Muscle layer of duodenum (tissue), 2 donors: ENCODE measurements around the gene BAMBI.
A peak's percentile ranks its signal among the peaks of the same experiment; 100 is the strongest.

Experiments used
- H3K27ac ChIP-seq: one replicate; pipeline ENCODE4 v1.7.0; 2013; ENCODE audit warnings: mild to moderate bottlenecking, low read length
- H3K27me3 ChIP-seq: one replicate; pipeline ENCODE4 v1.7.0; 2013; ENCODE audit warnings: low read depth, mild to moderate bottlenecking, control low read depth, low read length
- H3K36me3 ChIP-seq, 2 donors: one replicate each; pipeline ENCODE4 v1.7.0; 2013; ENCODE audit warnings: low read length in 2 of 2, control low read depth in 1 of 2, mild to moderate bottlenecking in 1 of 2; ENCODE audit not compliant: insufficient read depth in 2 of 2, control insufficient read depth in 1 of 2
- H3K4me1 ChIP-seq, 2 donors: one replicate each; pipeline ENCODE4 v1.7.0; 2013; ENCODE audit warnings: low read length in 2 of 2, mild to moderate bottlenecking in 2 of 2, control low read depth in 1 of 2, moderate library complexity in 1 of 2; ENCODE audit not compliant: insufficient read depth in 2 of 2, control insufficient read depth in 1 of 2
- H3K4me3 ChIP-seq, 2 donors: one replicate each; pipeline ENCODE4 v1.7.0; 2013; ENCODE audit warnings: low read length in 2 of 2, low read depth in 1 of 2, mild to moderate bottlenecking in 1 of 2
- H3K9me3 ChIP-seq, 2 donors: one replicate each; pipeline ENCODE4 v1.7.0; 2013; ENCODE audit warnings: low read length in 2 of 2, control low read depth in 1 of 2, mild to moderate bottlenecking in 1 of 2; ENCODE audit not compliant: control insufficient read depth in 1 of 2
- donor health status: healthy.

Gene BAMBI

DNA sequence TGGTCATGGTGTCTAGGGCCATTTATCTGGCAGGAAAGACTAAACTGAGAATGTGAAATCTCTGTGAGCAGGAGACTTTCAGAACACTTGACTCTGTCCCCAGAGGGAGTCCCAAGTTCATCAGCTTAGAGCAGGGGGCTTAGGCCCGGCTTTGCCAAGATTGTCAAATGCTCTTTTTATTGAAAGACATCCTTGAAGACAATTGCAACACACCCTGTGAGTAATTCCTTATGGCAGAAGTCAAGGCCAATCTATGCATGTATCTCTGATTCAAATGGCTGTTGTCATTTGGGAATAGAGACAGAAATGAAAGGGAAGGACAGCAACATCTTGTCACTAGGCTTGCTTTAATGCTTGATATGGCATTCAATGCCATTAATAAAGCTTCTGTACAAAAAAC lies 33.7 kb downstream of the BAMBI start:
- Histone ChIP-seq H3K36me3 (no peaks in the 10 kb centered on the region), H3K4me3 (no peak overlapping the region), H3K27me3 (no peaks in the 10 kb centered on the region), H3K4me1 (no peaks in the 10 kb centered on the region), H3K9me3 (no peaks in the 10 kb centered on the region), H3K27ac (no peak overlapping the region)

DNA sequence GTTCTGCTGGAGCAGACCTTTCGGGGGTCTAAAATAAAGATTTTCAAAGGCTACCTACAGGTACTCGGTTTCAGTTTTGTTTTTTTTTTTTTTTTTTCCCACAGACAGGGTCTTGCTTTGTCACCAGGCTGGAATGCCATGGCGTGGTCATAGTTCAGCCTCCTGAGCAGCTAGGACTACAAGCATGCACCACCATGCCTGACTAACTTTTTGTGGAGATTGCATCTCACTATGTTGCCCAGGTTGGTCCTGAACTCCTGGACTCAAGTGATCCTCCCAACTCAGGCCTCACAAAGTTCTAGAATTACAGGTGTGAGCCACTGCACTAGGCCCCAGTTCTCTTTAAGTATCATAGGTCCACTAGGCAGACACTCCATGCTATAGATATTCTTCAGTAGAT lies 34.5 kb downstream of the BAMBI start:
- Histone ChIP-seq H3K27me3 (no peaks in the 10 kb centered on the region), H3K27ac (no peak overlapping the region), H3K4me1 (no peaks in the 10 kb centered on the region), H3K36me3 (no peaks in the 10 kb centered on the region), H3K9me3 (no peaks in the 10 kb centered on the region), H3K4me3 (no peak overlapping the region)

DNA sequence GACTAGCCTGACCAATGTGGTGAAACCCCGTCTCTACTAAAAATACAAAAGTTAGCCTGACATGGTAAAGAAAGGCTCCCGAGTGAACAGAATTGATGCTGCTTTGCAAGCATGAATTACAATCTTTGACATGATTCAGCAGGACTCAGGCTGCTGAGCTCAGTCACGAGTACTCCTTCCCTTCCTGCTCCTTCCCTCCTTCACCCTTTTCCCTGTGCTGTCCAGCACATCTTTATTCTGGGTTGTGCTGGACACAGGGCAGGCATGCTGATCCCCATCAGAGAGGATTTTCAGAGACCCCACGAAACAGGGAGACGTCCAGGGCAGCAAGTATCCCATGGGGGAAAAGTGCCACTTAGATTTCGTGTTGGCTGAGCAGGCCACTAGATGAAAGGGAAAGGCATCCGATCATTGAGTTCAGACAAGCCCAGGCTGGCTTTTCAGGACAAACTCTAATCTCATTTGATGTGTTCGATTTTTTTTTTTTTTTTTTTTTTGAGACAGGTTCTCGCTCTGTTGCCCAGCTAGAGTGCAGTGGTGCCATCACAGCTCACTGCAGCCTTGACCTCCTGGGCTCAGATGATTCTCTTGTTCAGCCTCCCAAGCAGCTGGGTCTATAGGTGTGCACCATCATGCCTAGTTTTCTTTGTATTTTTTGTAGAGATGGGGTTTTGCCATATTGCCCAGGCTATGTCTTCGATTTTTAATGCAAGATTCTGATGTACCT lies 36.5 kb downstream of the BAMBI start:
- no peaks in the 10 kb centered on the region for H3K27me3 ChIP-seq
- H3K9me3 ChIP-seq, result no peaks in the 10 kb centered on the region
- H3K27ac ChIP-seq, result no peak overlapping the region
- no peaks in the 10 kb centered on the region for H3K4me1 ChIP-seq
- no peaks in the 10 kb centered on the region for H3K36me3 ChIP-seq
- H3K4me3 ChIP-seq, result no peak overlapping the region

DNA sequence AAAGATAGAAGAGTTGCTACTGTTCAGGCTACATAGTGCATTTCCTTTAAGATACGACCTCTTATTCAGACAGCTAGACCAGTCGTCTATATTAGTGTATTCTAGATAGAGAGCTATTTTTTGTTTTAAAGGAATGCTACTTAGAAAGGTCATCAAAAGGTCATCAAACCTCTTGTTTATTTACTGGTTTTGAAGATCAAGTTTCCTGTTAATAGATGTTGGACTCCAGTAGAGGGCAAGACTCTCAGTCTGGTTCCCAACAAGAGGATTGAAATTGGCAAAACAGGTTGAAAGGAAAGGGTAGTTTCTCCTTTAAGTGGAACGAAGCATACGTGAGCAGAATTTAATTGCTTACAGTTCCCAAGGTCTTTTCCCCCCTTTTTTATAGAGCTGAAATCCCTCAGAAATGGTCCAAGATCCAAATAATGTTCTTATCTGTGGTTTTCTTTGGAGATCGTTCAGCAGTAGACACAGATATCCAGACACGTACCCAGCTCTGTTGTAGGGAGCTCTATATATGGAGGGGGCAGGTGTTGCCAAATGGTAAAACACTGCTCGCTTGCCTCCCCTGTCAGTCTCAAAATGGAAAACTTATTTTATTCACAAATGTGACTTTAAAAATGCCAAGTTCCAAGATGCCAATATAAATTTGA lies 37.2 kb downstream of the BAMBI start:
- Histone ChIP-seq H3K27ac (no peak overlapping the region), H3K36me3 (no peaks in the 10 kb centered on the region), H3K4me1 (no peaks in the 10 kb centered on the region), H3K4me3 (no peak overlapping the region), H3K9me3 (no peaks in the 10 kb centered on the region), H3K27me3 (no peaks in the 10 kb centered on the region)

DNA sequence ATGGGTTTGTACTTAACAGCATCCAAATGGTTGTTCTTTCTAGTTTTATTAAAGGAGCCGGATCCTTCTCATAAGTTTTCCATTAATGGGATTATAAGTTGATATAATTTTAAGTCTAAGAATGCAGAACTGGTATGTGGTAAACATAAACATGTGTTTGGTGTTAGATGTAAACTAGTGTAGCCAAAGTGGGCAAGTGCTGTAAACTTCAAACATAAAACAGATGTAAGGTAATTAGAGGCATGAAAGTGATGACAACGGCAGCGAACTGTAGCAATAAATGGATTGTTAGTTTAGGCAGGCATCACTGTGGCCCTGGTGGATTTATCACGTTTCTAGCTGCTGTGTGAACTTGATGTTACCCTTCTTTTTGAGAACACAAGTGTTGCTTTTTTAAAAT lies 37.9 kb downstream of the BAMBI start:
- Histone ChIP-seq H3K4me1 (no peaks in the 10 kb centered on the region), H3K9me3 (no peaks in the 10 kb centered on the region), H3K27ac (no peak overlapping the region), H3K4me3 (no peak overlapping the region), H3K27me3 (no peaks in the 10 kb centered on the region), H3K36me3 (no peaks in the 10 kb centered on the region)

DNA sequence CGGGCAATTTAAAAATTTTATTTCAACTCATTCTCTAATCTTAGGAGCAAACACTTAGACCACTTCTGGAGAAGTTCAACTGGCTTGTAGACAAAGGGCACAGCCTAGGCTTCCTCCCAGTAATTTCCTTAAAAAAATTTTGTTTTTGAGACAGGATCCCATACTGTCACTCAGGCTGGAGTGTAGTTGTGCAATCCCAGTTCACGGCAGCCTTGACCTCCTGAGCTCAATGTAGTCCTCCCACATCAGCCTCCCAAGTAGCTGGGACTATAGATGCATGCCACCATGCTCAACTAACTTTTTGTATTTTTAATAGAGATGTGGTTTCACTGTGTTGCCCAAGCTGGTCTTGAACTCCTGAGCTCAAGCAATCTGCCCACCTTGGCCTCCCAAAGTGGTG lies 38.4 kb downstream of the BAMBI start:
- H3K9me3 ChIP-seq, result no peaks in the 10 kb centered on the region
- H3K27me3 ChIP-seq, result no peaks in the 10 kb centered on the region
- no peaks in the 10 kb centered on the region for H3K4me1 ChIP-seq
- no peaks in the 10 kb centered on the region for H3K36me3 ChIP-seq
- H3K4me3 ChIP-seq, result no peak overlapping the region
- no peak overlapping the region for H3K27ac ChIP-seq

DNA sequence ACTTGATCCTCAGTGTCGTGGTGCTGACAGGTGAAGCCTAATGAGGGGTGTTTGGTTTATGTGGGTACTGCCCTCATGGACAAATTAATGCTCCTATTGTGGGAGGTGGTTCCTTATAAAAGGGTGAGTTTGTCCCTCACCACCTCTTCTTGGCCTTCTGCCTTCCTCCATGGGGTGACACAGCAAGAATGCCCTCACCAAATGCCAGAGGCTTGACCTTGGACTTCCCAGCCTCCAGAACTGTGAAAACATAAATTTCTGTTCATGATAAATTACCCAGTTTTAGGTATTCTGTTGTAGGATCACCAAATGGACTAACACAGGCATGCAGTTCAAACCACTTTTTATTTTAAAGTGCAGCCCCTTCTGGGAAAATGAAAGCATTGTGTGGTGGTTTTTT lies 39.4 kb downstream of the BAMBI start:
- peaks cover 0 to 3% of the 10 kb centered on the region in 2 donors for H3K4me1 ChIP-seq
- no peaks in the 10 kb centered on the region for H3K9me3 ChIP-seq
- no peak overlapping the region for H3K27ac ChIP-seq
- H3K27me3 ChIP-seq, result no peaks in the 10 kb centered on the region
- H3K4me3 ChIP-seq, result no peak overlapping the region
- no peaks in the 10 kb centered on the region for H3K36me3 ChIP-seq

DNA sequence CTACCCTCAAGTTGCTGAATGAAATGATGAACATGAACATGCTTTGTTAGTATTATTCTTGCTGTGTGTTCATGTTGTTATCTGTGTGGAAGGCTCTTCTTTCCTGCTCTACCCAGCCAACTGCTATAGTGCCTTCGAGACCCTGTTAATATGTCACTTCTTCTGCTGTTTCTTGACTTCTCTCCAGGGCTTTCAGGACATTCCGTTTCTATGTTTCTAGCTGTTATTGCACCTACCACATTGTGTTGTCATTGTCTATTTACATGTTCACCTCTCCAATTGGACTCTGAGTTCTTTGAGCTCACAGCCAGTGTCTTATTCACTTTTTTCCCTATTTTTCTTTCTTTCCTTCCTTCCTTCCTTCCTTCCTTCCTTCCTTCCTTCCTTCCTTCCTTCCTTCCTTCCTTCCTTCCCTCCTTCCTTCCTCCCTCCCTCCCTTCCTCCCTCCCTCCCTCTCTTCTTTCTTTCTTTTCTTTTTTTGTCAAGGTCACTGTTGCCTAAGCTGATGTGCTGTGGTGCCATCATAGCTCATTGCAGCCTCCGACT lies 40.4 kb downstream of the BAMBI start:
- peaks cover 0 to 6% of the 10 kb centered on the region in 2 donors for H3K4me1 ChIP-seq
- peaks cover 8% of the 10 kb centered on the region for H3K27me3 ChIP-seq
- H3K36me3 ChIP-seq, result no peaks in the 10 kb centered on the region
- no peak overlapping the region for H3K4me3 ChIP-seq
- H3K27ac ChIP-seq, result no peak overlapping the region
- H3K9me3 ChIP-seq, result no peaks in the 10 kb centered on the region

DNA sequence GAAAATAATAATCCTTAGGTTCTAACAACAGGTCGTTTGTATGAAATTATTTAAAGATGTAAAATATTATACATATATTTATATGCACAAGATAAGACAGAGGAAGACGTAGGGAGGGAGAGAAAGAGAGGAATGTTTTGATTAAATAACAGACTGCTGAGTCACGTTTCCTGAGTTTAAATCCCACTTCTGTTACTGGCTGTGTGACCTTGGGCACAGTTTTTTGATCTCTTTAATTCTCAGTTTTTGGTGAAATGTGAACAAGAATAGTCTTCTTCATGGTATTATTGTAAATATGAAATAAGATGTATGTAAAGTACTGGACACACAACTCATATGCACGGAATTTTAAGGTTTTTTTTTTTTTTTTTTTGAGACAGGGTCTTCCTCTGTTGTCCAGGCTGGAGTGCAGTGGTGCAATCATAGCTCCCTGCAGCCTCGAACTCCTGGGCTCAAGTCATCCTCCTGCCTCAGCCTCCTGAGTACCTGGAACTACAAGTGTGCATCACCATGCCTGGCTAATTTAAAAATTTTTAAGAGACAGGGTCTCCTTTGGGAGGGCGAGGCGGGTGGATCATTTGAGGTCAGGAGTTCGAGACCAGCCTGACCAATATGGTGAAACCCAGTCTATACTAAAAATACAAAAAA lies 42.6 kb downstream of the BAMBI start:
- Histone ChIP-seq H3K27me3 (peaks cover 8% of the 10 kb centered on the region), H3K27ac (no peak overlapping the region), H3K36me3 (no peaks in the 10 kb centered on the region), H3K9me3 (no peaks in the 10 kb centered on the region), H3K4me3 (no peak overlapping the region), H3K4me1 (peaks cover 0 to 6% of the 10 kb centered on the region in 2 donors)

DNA sequence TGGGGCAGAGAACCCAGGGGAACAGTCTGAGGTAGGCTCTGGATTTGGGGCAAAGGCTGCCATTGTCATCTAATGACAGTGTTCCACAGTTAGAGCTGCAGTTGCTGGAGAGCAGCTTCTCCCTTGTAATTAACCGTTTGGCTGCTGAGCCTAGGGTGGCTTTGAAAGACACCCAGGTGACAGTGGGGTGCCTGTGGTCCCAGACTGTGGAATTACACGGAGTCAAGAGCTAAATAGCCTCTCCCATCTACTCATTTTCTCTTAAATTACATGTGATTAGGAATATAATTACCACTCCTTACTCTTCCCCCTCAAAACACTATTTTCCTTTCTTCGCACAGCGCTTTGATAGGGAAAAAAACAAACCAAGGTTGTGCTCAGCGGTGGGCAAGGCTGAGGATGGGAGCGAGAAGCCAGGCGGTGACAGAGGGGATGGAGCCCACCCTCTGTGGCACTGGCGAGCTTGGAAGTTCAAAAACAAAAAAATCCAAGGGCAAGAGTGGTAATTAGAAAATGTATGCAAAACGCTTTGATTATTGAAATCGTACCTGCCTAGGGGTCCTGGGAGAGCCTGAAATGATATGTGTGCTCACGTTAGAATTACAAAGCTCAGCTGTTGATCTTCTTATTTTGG lies 44.1 kb downstream of the BAMBI start:
- Histone ChIP-seq H3K36me3 (no peaks in the 10 kb centered on the region), H3K27ac (no peak overlapping the region), H3K27me3 (peaks cover 8% of the 10 kb centered on the region), H3K9me3 (no peaks in the 10 kb centered on the region), H3K4me1 (peaks cover 0 to 6% of the 10 kb centered on the region in 2 donors), H3K4me3 (peak overlapping the region; percentile 39 to 61)
